K562 (cell line): ENCODE data around the gene MIB2. TPM values are rescaled to one million over a fixed set of nuclear protein-coding genes. Genes with fewer than 3 reads are reported as not detected.

Source experiments
- ATAC-seq: fragments of 200-7000 bp; cut with Tn5 transposase; 3 replicates; pipeline ENCODE4 v1.9.1; 2020; ENCODE audit warnings: moderate library complexity
- BruUV-seq: library from RNA; stranded (reverse); fragments of 400-500 nt; replicated peaks from 2 replicates; lab custom pipeline; 2021; lab: Mats Ljungman, UMichigan
- CTCF ChIA-PET: fragments of 300-600 bp; formaldehyde crosslinking; extraction: SDS; loops from one replicate; lab custom pipeline; 2021; ENCODE audit warnings: low intra/inter-chr PET ratio; lab: Yijun Ruan, JAX
- POLR2A ChIA-PET: fragments of 300-600, 350-650 bp; sonication (Branson Sonifier 250); formaldehyde crosslinking; extraction: SDS; loops from one replicate; lab custom pipeline; 2021; ENCODE audit warnings: antibody characterized with exemption, inconsistent platforms; lab: Yijun Ruan, JAX
- DNase-seq, 4 experiments: peaks; one replicate each; pipeline versions ENCODE4 v3.0.0 to v3.0.0-alpha.2; 2011 to 2018; ENCODE audit warnings: low spot score in 3 of 4, mixed read lengths in 3 of 4; ENCODE audit errors: extremely low read depth in 1 of 4
- FAIRE-seq: peaks from 2 replicates; lab custom pipeline; 2011; peaks lifted over from hg19 to GRCh38; lab: Jason Lieb, UNC
- H2AFZ ChIP-seq: 2 replicates; pipeline ENCODE4 v1.6.0; 2011; ENCODE audit warnings: low read depth, low read length, control low read depth, inconsistent platforms
- H3K27ac ChIP-seq: fragments of 200-600 bp; 3 replicates; pipeline ENCODE4 v1.8.0; 2011; ENCODE audit warnings: low read depth, mild to moderate bottlenecking, control low read depth, inconsistent platforms, low read length, moderate library complexity, mixed read lengths; ENCODE audit errors: extremely low read depth
- H3K27me3 ChIP-seq, 2 experiments: fragments of 300-600 bp in 1 of 2; 2 replicates in 1 of 2; 3 replicates in 1 of 2; pipeline versions ENCODE4 v1.6.0 to v1.8.0; 2011; ENCODE audit warnings: inconsistent platforms in 2 of 2, low read length in 2 of 2, mild to moderate bottlenecking in 1 of 2, mixed read lengths in 1 of 2, moderate library complexity in 1 of 2; ENCODE audit not compliant: control insufficient read depth in 2 of 2, insufficient read depth in 2 of 2
- H3K36me3 ChIP-seq: fragments of 300-600 bp; 3 replicates; pipeline ENCODE4 v1.8.0; 2011; ENCODE audit warnings: mild to moderate bottlenecking, low read length, inconsistent platforms; ENCODE audit not compliant: control insufficient read depth, insufficient read depth
- H3K4me1 ChIP-seq, 2 experiments: fragments of 200-600 bp in 1 of 2; replicated peaks in 1 of 2; 2 replicates in 1 of 2; 3 replicates in 1 of 2; pipeline versions ENCODE4 v1.5.1 to v1.8.0; 2011; ENCODE audit warnings: inconsistent platforms in 2 of 2, low read length in 2 of 2, mild to moderate bottlenecking in 1 of 2, mixed read lengths in 1 of 2, moderate library complexity in 1 of 2; ENCODE audit not compliant: control insufficient read depth in 2 of 2, insufficient read depth in 2 of 2
- H3K4me2 ChIP-seq: 2 replicates; pipeline ENCODE4 v1.6.1; 2011; ENCODE audit warnings: low read length, control low read depth, inconsistent platforms, mixed read lengths; ENCODE audit not compliant: insufficient read depth
- H3K4me3 ChIP-seq: fragments of 200-600 bp; sonication (generic), shearing (Covaris generic); 2 replicates; pipeline ENCODE4 v1.5.1; 2016; ENCODE audit warnings: control low read depth, inconsistent platforms
- H3K79me2 ChIP-seq: fragments of 200-600 bp; 3 replicates; pipeline ENCODE4 v1.8.0; 2011; ENCODE audit warnings: low read length, inconsistent platforms; ENCODE audit not compliant: control insufficient read depth, insufficient read depth
- H3K9ac ChIP-seq, 2 experiments: 2 replicates each; pipeline versions ENCODE4 v1.6.0 to v1.6.1; 2011; ENCODE audit warnings: low read depth in 2 of 2, low read length in 2 of 2, control low read depth in 1 of 2, inconsistent platforms in 1 of 2, mild to moderate bottlenecking in 1 of 2, mixed read lengths in 1 of 2; ENCODE audit not compliant: insufficient read depth in 1 of 2
- H3K9me1 ChIP-seq: one replicate; pipeline ENCODE4 v1.6.0; 2011; ENCODE audit warnings: inconsistent platforms, mild to moderate bottlenecking, low read length, moderate library complexity; ENCODE audit not compliant: control insufficient read depth, insufficient read depth
- H3K9me3 ChIP-seq: replicated peaks from 2 replicates; pipeline ENCODE4 v1.5.1; 2011; ENCODE audit warnings: low read depth, low read length, inconsistent platforms; ENCODE audit not compliant: control insufficient read depth, insufficient read depth
- H4K20me1 ChIP-seq: replicated peaks from 2 replicates; pipeline ENCODE4 v1.6.1; 2011; ENCODE audit warnings: low read length, inconsistent platforms, mixed read lengths; ENCODE audit not compliant: control insufficient read depth, insufficient read depth
- BRD9 ChIP-seq: fragments of 450-650 bp; IDR thresholded peaks from 2 replicates; pipeline ENCODE4 v1.6.1; 2018; ENCODE audit warnings: low read depth; ENCODE audit not compliant: partially characterized antibody
- CSDE1 ChIP-seq, 2 experiments: fragments of 450-650 bp; IDR thresholded peaks; 2 replicates each; pipeline ENCODE4 v1.6.1; 2016; ENCODE audit warnings: mild to moderate bottlenecking in 1 of 2
- HMGXB4 ChIP-seq: sonication (generic); formaldehyde crosslinking; IDR thresholded peaks from 2 replicates; pipeline ENCODE4 v1.8.1; 2023; ENCODE audit warnings: mild to moderate bottlenecking, missing genetic modification reagents
- HNRNPLL ChIP-seq: fragments of 200-400 bp; formaldehyde crosslinking; IDR thresholded peaks from 2 replicates; pipeline ENCODE4 v1.6.1; 2017; ENCODE audit warnings: low read length, low read depth, mild to moderate bottlenecking; ENCODE audit not compliant: poor library complexity, severe bottlenecking
- HNRNPUL1 ChIP-seq: fragments of 200-400 bp; formaldehyde crosslinking; IDR thresholded peaks from 2 replicates; pipeline ENCODE4 v1.6.1; 2017; ENCODE audit warnings: low read length
- MAX ChIP-seq: sonication (generic); formaldehyde crosslinking; IDR thresholded peaks from 2 replicates; pipeline ENCODE4 v1.9.0; 2022; ENCODE audit warnings: mild to moderate bottlenecking, missing genetic modification reagents
- MCM7 ChIP-seq, 2 experiments: fragments of 450-650 bp; IDR thresholded peaks; 2 replicates each; pipeline ENCODE4 v1.6.1; 2016 to 2018
- PPARD ChIP-seq: fragments of 250-450 bp; sonication (Bioruptor Pico); IDR thresholded peaks from 2 replicates; pipeline ENCODE4 v1.8.0; 2022; ENCODE audit warnings: inconsistent platforms, mild to moderate bottlenecking, moderate library complexity
- RFX1 ChIP-seq: fragments of 450-650 bp; IDR thresholded peaks from 2 replicates; pipeline ENCODE4 v1.6.1; 2016; ENCODE audit warnings: mild to moderate bottlenecking, moderate library complexity
- SUPT5H ChIP-seq: fragments of 450-650 bp; IDR thresholded peaks from 2 replicates; pipeline ENCODE4 v1.6.1; 2016
- ZBTB7A ChIP-seq: IDR thresholded peaks from 2 replicates; pipeline ENCODE4 v1.6.1; 2011; ENCODE audit warnings: low read depth, mild to moderate bottlenecking, low read length, moderate library complexity, borderline replicate concordance; ENCODE audit not compliant: control insufficient read depth
- ZC3H8 ChIP-seq: fragments of 450-650 bp; IDR thresholded peaks from 2 replicates; pipeline ENCODE4 v1.6.1; 2017
- ZNF146 ChIP-seq: IDR thresholded peaks from one replicate; pipeline ENCODE4 v1.6.1; 2018; ENCODE audit warnings: missing compliant biosample characterization; ENCODE audit not compliant: unreplicated experiment
- ZNF589 ChIP-seq: fragments of 200-800 bp; sonication (Bioruptor generic); IDR thresholded peaks from 2 replicates; pipeline ENCODE4 v1.6.1; 2016; ENCODE audit warnings: low read depth, missing genetic modification characterization, missing compliant biosample characterization
- ZSCAN32 ChIP-seq: fragments of 450-650 bp; formaldehyde crosslinking; IDR thresholded peaks from 2 replicates; pipeline ENCODE4 v1.4.0; 2020; ENCODE audit warnings: mild to moderate bottlenecking, moderate library complexity
- WGBS: fragments of 100-300 bp; shearing (Covaris generic); methylation state at CpG from one replicate; pipeline ENCODE4 v1.1.6; 2016; ENCODE audit warnings: low coverage, mixed read lengths; ENCODE audit not compliant: insufficient coverage; ENCODE audit errors: missing lambda C conversion rate; 5-methylcytosine and 5-hydroxymethylcytosine counted together
- in situ Hi-C: fragments of 300-500 bp; cut with MboI; formaldehyde crosslinking; loops from 4 replicates; pipeline ENCODE4 v1.15.0; 2018; ENCODE audit warnings: inconsistent platforms, mixed read lengths
- intact Hi-C: fragments of 100-400 bp; cut with micrococcal nuclease; formaldehyde crosslinking; loops from 2 replicates; pipeline ENCODE4 v1.14.2; 2022
- polyA plus RNA-seq, 8 experiments: library from polyadenylated mRNA; depleted of rRNA in 4 of 8; stranded (reverse) in 5 of 8; unstranded in 3 of 8; fragments of >200 nt; fragmentation: Nextera tagmentation in 2 of 8; fragmentation: Illumina TruSeq in 1 of 8; extraction: Ambion mirVana in 2 of 8; extraction: Trizol in 1 of 8; gene quantifications; 2 replicates each; pipeline versions ENCODE4 v1.2.1 to v1.2.3, GENCODE V29; 2011 to 2014; ENCODE audit warnings: inconsistent platforms in 1 of 8, missing spikeins in 1 of 8
- total RNA-seq, 7 experiments: library from RNA; depleted of rRNA in 6 of 7; stranded (reverse); fragments of >200 nt in 6 of 7; fragmentation: Illumina TruSeq in 2 of 7; extraction: Trizol in 2 of 7; gene quantifications; 2 replicates each; pipeline versions ENCODE4 v1.2.1 to v1.2.3, GENCODE V29; 2011 to 2021; ENCODE audit warnings: low replicate concordance in 1 of 7
- TF ChIP-seq, protein P1 (sequence below): fragments of 450-650 bp; formaldehyde crosslinking; IDR thresholded peaks from 2 replicates; pipeline ENCODE4 v1.4.0; 2020; ENCODE audit warnings: mild to moderate bottlenecking, mixed read lengths

MIB2 gene
- total and polyA plus RNA-seq, 9 of the 15 experiments (the other 6 are each of a cell fraction or from before 2014, with no cell fraction given): 0.04 to 17.0 (median 4.9) TPM; not detected in 1

DNA sequence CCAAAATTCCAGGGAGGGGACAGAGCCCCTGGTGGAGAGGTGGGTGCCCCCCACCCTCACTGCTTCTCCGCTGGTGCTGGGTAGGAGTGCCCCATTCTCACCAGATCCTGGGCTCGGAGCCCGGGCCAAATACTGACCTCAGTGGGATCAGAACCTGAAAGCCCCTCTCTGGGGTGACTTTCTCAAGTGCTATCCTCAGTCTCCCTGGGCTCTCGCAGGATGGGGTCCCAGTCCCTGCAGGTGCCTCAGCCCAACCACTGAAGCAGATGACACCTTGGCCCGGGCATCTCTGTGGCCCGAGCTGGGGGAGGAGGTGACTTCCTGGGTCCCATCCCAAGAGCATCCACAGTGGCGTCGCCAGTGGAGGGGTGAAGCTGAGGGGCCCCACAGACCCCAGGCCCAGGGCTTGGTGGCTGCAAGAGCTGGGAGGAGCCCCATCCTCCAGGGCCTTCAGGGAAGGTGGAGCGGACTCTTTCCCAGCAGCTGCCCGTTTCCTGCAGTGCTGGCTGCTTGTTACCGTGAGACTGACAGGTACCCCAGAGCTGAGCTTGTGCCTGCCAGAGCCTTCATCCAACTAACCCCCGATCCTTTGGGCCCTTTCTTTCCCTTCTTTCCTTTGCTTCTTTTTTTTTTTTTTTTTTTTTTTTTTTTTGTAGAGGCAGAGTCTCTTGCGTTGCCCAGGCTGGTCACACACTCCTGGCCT, 11.5 kb upstream of the MIB2 start:
- TF ChIP-seq MAX (CRISPR knock-in tag): 0 out of 2 replicates have a peak, but pooled peaks have one; percentile 5
- 0 out of 2 replicates have a peak, but pooled peaks have one; percentile 4 for TF ChIP-seq ZBTB7A
- TF ChIP-seq BRD9: no peak
- no peak for TF ChIP-seq MCM7 (IDR thresholded peaks at IDR 0.05)
- TF ChIP-seq ZSCAN32 (CRISPR knock-in tag): no peak
- TF ChIP-seq ZNF146 (CRISPR knock-in tag): no peak
- TF ChIP-seq RFX1: no peak
- TF ChIP-seq ZNF589 (CRISPR knock-in tag): no peak
- no peak for TF ChIP-seq HMGXB4 (CRISPR knock-in tag)
- no peak for TF ChIP-seq SUPT5H
- no peak for TF ChIP-seq ZC3H8
- no peak for TF ChIP-seq PPARD (CRISPR knock-in tag)
- TF ChIP-seq CSDE1 (IDR thresholded peaks at IDR 0.05): no peak
- TF ChIP-seq, protein P1, sequence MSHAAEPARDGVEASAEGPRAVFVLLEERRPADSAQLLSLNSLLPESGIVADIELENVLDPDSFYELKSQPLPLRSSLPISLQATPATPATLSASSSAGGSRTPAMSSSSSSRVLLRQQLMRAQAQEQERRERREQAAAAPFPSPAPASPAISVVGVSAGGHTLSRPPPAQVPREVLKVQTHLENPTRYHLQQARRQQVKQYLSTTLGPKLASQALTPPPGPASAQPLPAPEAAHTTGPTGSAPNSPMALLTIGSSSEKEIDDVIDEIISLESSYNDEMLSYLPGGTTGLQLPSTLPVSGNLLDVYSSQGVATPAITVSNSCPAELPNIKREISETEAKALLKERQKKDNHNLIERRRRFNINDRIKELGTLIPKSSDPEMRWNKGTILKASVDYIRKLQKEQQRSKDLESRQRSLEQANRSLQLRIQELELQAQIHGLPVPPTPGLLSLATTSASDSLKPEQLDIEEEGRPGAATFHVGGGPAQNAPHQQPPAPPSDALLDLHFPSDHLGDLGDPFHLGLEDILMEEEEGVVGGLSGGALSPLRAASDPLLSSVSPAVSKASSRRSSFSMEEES: no peak
- TF ChIP-seq HNRNPUL1: no peak
- no peak for TF ChIP-seq HNRNPLL
- intact Hi-C loops (no loop called here), in situ Hi-C loops (no loop called here)
- POLR2A ChIA-PET: interaction anchor here (0.6 to 5.9 kb wide), 5 partner anchors 11 to 313 kb away, joined by 3 to 61 read pairs (median 4); partner anchors contain the start of gene MIB2
- Histone ChIP-seq H3K79me2 (no peaks in the 10 kb centered on the region; the same call in 2 of the 3 replicates), H3K4me2 (no peak overlapping the region), H3K4me1 (peaks cover 8 to 78% of the 10 kb centered on the region in 2 experiments; a peak in 4 of 5 replicates), H3K36me3 (no peaks in the 10 kb centered on the region), H2AFZ (no peak overlapping the region), H3K27ac (no peak overlapping the region), H3K4me3 (no peak overlapping the region), H3K27me3 (no peaks in the 10 kb centered on the region), H3K9me1 (no peaks in the 10 kb centered on the region), H3K9me3 (no peaks in the 10 kb centered on the region), H4K20me1 (no peaks in the 10 kb centered on the region; the same call in 1 of the 2 replicates), H3K9ac (0 out of 4 replicates have a peak overlapping the region, but pooled peaks of 1 of the 2 experiments have one; percentile 4)
- WGBS: 20% methylated on average over 13 of the region's 13 CpGs
- no peak for FAIRE-seq
- DNase-seq: no peak
- CTCF ChIA-PET: no interaction called here
- ATAC-seq: peak; percentile 12; the same call in 1 of the 3 replicates
- no TSS peak for BruUV-seq
